ENCODE results near the gene GRB10.

Gene GRB10

DNA sequence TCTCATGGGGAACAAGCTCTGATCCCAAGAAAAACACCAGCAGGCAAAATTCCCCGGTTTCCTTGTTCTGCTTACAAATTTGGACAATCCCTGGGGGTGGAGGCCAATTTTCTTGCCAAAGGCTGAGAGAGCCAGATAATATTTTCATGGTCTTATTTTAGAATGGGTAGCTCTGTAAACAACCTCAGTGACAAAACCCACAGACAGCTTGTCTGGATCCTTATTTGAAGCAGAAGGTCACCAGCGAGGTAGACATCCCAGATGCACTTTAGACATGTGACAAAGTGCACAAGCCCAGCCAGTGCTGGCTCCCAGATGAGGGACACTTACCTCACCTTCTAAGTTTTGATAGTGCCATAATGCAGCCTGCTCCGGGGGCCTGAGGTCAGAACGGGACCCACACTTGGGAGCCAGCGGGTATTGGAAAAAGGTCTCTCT lies 114.9 kb downstream of the GRB10 start:
- DNase-seq (ENCODE audit: low read depth): no peak

DNA sequence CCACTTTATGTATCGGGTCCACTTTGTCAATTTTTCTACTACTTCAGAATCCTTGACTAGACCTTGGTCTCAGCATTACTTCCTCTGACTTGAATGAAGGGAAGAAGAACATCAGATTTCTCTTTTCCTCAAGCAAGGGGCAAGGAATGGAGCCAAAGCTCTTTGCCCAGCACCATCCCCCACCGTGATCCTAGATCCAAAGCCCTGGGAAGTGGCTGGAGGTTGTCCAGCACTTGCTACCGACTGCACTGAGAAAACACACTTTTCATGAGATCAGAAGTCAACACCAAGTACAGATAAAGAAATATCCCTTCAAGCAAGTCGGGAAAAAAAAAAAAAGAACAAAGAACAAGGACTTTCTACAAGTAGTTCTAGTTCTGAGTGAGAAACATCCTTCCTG lies 115.4 kb downstream of the GRB10 start:
- DNase-seq (ENCODE audit: low read depth): peak; percentile 34

DNA sequence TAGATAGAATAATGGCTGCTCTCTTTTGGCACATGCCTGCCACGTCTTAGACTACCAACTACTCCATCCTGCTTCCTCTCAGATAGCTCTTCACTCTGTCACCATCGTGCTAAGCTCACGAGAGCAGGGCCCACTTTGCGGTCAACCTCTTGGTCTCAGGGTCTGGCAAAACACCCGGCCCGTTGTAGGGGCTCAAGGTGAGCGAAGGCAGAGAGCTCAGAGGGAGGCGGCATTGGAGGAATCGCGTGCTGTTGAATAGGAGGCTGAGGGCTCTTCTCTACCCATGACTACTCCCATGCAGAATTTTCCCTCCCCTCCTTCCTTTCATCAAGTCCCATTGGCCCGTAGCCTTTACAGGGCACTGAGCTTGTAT lies 116.6 kb downstream of the GRB10 start:
- no peak for DNase-seq (ENCODE audit: low read depth)

DNA sequence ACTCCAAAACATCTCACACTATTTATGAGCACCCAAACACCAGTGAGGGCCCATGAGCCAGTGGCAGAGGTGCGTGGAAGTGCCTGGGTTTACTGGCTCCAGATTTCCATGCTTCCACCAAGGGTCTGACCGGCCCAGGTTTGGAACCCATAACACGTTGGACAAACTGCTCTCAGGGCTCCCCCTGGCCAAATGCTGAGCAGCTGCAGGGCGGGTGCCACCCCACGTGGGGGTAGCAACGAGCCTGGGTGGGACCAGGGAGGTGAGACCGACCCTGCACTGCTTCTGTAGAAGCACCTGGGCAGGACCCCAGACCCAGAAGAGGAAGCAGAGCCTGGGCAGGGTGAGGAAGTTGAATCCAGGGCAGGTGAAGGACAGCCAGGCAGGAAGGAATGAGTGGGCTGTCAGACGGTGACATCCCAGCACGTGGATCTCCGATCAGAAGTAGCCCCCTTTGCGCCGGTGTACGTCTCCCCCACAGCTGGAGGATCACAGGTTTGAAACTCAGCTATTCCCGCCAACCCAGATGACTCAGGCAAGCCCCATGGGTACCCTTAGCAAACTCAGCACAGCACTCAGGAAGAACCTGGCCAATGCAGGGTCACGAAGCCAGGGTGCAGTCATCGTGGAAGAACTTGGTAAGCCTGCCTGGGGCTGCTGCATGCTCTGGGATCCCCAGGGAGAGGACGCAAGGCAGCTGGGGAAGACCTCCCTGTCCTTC lies 117.1 kb downstream of the GRB10 start:
- DNase-seq (ENCODE audit: low read depth): no peak

DNA sequence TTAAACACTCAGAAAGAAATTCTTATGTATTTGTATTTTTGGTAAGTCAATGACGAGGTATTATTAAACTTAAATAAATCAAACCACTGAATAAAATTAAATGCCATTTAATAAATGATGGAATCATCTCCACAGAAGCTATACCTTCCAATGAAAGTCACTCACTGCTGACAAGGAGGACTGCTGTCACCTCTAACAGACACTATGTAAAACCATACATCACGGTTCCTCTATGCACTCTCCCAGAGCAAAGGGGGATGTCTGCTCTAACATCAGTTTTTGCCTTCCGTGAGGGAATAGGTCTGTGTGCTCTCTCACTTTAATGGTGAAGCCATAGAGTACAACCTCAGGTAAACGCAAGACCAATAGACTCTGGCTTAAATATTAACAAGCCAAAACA lies 117.8 kb downstream of the GRB10 start:
- no peak for DNase-seq (ENCODE audit: low read depth)

DNA sequence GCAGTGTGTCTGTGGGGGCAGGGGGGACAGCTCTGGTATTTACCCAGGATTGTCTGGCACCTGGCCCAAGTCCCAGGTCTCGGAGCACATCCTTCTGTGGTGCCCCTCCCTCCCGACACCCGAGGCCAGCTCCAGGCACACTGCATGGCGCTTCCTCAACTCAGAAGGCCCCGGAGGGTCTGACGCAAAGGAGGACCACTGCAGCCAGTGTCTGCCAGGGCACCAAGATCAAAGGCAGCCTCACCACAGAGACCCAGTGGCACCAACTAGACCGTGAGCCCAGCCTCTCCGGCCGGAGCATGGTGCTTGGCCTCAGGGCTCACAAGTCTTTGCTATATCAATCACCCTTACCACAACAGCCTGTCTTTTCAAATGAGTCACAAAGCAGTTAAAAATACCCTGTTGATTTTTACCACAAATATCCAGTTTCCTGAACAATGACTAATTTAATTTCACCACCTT lies 118.2 kb downstream of the GRB10 start:
- DNase-seq (ENCODE audit: low read depth): peak; percentile 88

DNA sequence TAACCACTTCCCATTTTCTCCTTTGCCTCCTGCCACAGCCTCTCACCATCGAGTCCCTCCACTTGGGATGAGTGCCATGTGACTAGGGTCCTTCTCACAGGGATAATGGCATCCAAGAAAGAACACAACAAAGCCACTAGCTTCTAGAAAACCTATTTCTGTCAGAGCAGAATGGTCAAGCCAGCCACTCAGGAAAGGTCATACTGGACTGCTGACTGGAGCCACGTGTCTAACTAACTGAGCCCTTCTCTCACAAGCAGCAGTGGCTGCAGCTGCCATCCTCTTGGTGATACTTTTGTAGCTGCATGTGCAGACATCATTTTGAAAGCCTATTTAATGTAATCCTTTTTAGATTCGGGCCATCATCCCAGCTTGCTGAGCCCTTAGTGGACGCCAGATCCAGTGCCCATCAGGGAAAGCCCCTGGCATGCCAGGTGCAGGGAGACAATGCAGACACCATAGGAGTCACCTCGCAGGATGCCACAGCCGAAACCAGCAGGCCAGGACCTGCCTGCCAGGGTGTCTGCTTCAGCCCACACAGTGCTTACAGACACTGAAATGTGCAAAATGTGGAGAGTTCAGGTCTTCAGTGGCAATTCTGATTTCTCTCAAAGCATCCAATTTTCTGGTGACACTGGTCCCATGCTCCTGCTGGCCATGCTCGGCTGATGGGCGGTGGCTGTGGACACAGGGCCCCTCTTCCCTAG lies 119.1 kb downstream of the GRB10 start:
- DNase-seq (ENCODE audit: low read depth): no peak

DNA sequence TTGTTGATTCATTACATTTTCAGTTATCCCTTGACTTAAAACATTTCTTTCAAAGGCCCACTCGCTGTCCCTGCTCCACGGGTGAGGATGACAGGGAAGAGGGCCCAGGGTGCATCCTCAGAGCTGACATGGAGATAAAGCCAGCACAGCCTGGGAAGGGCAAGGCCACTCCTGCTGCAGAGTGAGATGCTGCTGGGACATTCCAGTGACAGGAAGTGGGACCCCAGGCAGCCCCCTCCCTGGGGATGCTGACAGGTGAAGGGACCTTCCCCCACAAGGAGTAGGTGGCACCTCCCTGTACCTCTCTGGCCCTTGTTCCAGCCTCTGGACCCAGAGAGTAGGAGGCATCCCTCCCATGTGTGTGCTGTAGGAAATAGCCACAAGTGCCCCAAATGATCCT lies 119.7 kb downstream of the GRB10 start:
- DNase-seq (ENCODE audit: low read depth): no peak

DNA sequence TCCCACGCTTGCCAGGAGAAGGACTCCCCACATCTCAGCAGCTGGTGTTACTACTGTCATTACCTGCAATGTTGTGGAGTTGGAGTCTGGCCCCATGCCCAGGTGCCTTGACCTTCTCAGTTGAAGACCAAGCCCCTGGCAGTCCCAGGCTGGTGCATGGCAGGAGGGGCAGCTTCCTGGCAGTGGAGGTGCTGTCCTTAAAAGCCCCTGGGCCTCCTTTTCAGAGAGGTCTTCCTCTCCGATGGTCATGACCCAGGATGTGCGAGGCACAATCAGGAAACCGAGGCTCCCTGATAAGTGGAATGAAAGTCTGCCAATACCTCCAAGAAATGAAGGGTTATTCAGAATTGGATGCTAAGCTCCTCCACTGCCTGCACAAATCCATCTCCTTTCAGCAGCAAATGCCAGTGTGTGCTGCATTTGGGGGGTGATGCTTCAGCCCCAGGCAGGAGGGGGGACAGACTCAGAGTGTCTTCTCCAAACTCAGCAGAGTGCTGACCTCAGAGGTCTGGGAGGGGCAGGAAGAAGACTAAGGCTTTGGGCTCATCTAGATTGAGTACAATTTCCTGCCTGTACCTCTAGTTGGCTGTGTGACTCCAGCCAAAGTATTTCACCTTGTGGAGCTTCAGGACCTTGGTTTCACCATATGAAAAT lies 120.5 kb downstream of the GRB10 start:
- DNase-seq (ENCODE audit: low read depth): no peak

DNA sequence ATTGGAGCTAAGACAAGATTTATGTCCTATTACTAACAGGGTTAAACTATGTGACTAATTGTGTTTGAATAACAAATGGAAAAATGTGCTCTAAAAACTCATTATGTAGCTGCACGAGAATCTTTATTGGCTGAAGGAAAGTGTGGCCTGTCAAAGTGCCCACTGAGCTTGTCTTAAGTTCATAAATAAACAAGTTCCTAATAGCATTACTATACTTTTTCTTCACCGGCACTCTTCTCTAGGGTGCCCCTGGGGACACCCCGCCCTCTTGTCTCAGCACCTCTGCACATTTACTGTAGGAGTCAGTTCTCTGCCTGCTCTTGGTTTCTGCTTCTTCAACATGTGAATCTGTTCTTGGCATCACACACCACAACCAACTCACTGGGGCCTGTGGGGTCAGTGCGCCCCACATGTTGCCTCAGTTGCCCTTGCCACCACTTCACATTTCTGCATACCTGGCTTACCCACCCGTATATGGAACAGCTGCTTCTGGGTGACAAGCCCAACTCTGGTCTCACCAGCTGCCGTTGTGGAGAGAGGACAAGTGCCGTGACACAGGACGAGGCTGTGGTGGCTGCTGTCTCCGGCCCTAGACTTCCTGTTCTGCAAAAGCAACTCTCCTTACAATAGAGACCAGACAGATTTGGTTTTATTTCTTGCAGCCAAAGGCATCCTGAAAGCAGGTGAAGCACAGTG lies 121.2 kb downstream of the GRB10 start:
- DNase-seq (ENCODE audit: low read depth): no peak

DNA sequence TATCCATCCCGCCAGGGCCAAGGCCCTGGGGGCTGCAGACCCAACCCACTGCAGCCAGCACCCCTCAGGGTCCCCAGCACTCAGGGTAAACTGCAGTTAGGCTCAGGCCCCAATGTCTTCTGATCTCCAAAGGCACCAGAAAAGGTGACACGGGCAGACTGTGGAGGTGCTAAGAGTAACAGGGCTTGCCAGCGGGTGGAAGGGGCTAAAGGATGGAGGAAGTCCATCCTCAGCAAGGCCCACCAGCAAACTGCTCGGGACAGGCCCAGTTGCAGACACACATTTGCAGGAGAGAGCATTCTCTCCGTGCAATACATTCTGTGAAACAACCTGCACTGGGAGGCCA lies 121.9 kb downstream of the GRB10 start:
- no peak for DNase-seq (ENCODE audit: low read depth)

DNA sequence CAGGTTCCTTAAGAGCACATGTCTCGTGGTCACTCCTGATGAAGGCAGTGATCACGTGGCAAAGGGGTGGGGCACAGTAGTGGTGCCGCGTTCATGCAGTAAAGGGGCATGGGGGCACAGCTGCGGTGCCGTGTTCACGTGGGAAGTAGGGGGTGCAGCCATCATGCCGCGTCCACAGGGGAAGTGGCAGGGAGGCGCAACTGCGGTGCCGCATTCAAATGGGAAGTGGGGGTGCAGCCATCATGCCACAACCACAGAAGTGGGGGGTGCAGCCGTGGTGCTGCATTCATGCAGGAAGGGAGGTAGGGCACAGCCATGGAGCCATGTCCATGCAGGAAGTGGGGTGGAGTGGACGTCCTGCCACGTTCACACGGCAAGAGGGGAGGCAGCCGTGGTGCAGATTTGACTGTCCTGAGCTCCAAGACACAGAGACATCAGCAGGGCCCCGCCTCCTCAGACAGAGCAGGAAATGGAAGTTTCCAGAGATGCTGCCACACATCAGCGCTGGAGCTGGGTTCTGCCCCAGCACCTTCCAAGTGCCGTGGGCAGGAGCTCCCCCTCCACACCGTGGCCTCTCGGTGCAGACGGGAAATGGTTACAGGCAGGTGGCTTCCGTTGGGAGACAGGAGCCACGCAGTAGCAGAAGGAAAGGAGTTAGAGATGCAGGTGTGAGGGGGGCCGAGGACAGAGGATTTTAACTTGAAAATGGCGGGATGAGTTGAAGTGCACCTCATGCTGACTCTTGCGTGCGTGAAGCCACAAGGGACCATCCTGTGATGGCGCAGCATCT lies 122.5 kb downstream of the GRB10 start:
- DNase-seq (ENCODE audit: low read depth): no peak

DNA sequence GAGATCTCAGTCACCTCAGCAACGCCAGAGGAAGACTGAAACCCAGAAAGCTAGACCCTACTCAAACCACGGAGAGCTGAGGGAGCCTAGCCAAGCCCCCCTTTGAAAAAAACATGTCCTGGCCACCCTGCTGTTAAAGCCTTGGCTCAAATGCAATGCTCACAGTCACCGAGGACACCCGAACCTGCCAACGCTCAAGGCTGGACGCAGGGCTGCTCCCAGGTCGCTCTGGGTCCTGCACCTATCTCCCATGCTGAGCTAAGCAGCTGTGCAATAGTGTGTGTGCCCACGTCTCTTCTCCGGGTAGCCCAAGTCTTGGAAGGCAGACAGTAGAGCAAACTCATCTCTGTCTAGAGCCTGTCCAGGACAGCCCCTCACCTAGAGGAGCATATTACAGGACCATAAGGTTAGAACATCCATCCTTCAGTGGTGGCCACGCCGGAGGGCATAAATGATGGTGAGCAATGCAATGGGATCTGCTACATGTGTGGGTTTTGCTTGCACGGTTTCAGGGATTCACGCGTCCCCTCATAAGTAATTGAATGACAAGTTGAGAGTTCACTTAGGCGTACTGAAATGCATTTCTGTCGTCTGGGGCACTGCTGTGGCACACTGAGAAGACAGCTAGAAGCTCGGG lies 123.2 kb downstream of the GRB10 start:
- no peak for DNase-seq (ENCODE audit: low read depth)

DNA sequence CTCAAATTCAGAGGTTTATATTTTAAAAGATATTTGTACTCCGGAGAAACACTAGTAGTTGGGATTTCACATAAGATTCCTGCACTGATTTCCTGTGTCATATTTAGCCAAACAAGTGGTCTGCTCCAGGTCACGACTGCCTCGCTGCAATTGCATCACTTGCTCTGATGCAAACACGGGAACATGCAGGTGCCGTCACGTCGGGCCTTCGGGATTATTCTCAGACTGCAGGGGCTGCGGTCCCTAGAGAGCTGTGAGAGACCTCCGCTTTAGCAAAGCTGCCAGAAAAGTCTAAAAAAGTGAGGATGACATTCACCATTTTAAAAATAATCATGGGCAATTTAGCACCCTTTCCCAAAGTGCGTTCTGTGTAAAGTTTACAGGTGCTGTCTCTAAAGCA lies 124.0 kb downstream of the GRB10 start:
- DNase-seq (ENCODE audit: low read depth): no peak

DNA sequence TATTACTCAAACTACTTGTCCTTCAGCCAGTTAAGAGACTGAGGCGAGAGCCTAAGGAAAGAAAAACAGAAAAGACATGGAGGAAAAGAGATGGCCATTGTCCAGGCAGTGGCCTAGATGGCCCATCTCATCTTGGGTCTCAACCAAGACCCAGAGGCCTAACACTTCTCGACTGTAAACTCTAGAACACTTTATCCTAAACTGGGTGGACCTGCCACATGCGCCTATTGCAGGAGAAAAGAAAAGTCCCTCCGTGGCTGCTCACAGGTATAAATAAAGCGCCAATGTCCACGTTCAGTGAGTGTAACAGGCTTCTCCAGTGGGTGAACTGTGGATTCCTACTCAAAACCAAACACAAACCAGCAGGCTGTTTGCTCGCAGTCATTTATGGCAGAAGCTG lies 124.8 kb downstream of the GRB10 start:
- no peak for DNase-seq (ENCODE audit: low read depth)

DNA sequence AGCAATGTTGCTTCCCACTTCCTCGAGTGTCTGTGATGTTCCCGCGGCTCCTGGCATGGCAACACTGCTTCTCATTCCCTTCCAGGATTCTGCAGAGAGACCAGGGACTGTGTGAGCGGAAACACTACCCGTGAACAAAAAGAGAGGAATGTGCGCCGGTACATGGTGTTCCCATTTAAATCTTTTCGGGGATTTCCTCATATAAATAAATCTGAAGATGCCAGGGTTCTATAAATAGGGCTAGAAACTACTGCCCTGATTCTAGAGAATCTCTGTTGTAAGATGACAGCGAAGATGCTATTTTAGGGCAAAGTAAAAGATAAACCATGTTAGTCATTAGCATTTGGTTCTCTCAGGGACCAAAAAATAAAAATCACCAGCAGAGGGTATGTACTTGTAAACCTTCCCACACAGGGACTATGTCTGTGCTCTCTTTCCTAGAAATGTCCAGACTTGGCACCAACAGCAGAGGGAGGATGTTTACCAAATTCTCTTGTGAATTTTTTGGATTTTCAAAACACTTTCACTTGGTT lies 125.3 kb downstream of the GRB10 start:
- DNase-seq (ENCODE audit: low read depth): peak; percentile 91

DNA sequence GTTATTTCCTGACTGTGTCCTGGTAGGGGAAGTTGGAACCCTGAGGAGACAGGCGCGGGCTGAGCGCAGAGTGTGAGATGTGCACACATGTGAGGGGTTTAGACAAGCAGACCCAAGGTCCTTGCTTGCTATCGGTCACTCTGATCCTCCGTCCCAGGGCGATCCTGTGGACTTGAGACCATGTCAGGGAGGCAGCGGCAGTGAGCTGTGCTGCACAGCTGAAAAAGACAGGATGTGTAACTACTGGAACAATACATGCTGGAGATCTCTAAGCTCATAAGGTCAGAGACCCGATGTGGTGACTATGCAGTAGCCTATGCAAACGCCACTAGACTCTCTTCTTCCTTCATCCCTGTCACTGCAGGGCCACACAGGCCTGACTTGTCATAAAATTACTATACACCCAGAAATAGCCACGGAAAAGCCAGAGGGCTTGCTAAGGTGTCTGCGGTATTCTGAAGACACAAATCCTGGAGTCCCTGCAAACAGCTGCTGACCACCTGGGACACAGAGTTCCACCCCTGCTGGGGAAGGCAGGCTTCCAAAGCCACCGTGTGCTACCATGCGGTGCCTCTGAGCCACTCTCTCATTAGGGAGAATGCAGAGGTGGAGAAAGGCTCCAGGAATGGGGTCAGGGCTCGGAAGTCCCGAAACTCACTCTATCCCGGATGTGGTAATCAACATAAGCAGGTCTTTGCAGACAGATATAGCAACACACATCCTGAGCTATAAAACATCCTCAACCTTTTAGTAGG lies 126.4 kb downstream of the GRB10 start:
- DNase-seq (ENCODE audit: low read depth): no peak

DNA sequence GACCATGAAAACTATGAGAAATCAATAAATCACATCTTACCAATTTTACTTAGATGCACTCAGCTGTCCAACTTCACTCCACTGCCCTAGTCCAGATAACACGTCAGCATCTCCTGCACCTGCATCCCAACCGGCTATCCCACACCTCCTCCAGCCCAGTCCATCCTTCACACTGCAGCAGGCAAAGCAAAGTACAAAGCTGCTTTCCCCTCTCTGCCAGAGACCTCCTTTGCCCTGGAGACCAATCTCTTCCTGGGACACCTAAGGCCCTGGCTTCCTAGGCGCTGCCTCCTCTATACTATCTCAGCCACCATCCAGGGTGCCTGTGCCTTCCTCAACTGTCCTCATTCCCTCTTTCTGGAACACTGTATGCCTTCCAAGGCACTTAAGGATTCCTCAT lies 127.2 kb downstream of the GRB10 start:
- no peak for DNase-seq (ENCODE audit: low read depth)

DNA sequence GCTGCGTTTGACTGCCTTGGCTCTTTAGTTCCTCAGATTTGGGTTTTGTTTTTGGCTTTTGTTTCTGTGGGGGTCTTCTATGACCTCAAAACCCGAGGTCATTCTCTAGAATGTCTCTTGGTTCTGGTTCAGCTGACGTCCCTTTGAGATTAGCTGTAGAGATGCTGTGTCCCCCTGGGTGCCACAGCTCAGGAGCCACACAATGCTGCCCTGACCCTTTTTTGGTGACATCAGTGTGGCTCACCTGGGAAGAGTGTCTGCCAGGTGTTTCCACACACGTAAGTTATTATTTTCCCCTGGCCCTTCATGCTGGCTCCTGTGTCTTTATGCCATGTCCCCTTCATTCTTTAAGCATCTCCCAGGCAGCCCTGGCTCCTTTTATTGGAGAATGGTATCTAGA lies 127.7 kb downstream of the GRB10 start:
- DNase-seq (ENCODE audit: low read depth): no peak

DNA sequence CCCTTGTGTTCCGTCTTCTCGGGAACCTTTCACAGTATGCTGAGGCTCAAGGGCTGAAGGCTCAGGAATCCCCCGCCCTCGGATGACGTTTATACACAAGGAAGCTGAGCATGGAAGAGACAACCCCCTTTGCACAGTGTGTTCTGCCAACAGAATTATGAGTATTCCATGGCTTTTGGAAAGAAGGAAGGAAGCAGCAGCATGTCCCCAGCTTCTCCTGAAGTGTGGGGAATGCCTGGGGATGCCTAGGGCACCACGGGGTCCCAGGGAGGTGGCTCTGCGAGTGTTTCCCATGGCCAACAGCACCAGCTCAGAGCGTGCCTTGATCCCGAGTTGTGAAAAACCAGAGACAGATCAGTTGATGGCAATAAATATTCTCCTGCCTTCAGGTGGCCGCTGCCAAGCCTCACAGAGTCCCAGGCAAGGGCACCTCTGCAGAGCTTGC lies 128.7 kb downstream of the GRB10 start:
- peak; percentile 88 for DNase-seq (ENCODE audit: low read depth)
